GM19035 (cell line): ENCODE results near the gene PACSIN2.

Experiments
- ATAC-seq: cut with Tn5 transposase; IDR thresholded peaks from one replicate; pipeline ENCODE4 v1.9.1; 2021; ENCODE audit not compliant: unreplicated experiment

Gene PACSIN2

DNA sequence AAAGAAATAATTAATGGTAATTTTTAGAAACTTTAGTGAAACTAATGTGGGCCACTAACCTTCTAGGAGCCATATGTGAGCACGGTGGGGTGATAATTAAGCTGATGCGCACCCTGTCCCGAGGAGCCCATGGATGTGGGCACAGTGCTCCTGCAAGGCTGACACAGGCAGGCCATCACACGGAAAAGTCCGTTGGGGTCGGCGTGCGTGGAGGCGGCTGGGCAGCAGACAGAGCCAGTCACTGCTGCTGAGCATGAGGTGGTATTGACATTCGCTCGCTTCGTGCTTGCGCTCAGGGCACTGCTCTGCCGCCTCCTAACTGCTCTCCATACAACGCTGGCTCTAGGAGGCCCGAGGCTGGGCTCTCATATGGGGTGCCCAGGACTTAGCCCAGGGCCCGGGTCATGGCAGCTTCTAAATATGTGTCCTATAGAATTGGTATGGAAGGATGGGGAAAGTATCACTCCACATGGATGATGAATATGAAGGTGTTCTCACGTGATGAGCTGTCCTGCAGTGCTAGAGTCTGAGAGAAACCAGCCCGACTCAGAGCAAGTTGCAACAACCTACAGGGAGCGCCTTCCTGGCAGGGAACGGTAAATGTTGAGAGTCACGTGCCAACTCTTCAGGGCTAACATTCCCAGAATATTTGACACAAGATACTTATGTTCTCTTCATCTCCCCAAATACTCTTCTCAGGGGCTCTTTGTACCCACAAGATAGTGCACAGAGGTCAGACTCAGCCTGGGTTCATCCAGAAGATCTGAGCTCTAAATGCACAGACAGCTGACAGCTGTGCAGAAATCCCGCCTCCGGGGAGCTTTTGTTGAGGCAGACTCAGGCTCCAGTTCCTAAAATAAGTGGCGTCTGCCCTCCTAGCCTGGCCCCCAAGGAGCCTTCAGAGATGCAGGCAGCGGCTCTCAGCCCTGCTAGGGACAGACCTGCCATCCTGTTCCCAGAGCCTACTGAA lies 107.3 kb downstream of the PACSIN2 start:
- ATAC-seq: no peak

DNA sequence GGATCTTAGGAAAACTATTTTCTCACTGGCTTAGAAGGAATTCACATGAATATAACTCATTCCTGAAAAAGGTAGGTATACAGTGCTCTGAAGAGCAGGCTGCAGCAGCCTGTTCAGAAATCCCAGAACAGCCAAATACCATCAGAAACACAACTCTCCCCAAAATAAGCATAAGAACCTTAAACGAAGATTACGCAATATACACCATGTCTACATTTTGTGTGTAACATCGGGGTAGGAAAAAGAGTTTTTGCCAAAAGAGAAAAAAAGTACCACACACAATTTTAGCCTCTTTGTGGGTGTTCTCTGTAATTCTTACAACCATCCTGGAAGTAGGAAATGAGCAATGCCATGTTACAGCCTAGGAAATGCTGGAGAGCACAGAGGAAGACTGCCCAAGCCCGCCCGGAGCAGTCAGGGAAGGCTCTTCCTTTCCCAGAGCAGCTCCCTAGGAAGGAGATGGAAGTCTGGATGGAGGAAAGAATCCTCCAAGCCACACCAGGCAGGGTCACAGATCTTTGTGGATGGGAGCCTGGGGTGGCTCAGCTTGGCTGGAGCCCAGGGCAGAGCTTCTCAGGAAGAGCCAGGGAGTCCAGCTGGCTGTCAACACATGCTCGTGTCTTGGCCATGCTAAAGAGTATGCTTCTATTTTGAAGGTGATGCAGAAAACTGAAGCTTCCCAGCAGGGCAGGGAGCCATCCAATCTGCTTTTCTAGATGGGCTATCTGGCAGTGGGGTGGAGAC lies 108.2 kb downstream of the PACSIN2 start:
- ATAC-seq: no peak

DNA sequence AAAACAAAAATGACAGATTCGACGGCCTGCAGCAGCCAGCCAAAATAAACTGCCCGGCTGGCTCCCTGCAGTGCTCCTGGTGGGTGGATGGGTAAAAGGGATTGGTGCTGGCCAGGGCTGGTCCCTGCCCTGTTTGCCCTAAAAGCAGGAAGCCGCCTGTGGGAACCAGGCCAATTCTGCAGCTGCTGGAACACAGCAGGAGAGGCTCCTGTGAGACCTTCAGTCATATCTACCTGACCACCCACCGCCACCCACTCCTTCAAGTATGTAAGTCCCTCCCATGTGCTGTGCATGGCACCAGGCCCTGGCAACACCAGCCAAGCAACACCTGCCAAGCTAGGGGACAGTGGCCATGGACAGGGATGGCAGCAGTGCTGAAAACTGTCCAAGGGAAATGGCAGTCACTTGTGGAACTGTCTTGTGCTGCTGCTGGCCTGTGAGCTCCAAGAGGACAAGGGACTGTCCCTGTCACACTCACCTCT lies 109.2 kb downstream of the PACSIN2 start:
- no peak for ATAC-seq

DNA sequence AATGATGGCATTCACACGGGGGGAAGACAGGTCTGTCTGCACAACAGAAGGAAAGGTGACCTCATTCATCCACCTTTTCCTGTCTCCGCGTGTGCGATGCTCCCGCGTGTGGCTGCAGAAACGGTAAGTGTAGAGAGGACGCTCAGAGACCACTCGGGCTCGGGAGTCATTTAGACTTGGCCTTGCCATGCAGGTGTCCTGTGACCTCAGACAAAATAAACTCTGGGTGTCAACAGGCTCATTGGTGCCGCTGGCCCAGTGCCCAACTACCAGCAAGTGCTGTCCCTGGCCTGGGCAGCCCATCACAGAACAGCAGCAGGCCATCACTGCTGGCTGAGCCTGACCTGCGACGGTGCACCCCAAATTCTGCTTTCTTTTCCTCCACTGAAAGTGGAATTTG lies 109.7 kb downstream of the PACSIN2 start:
- no peak for ATAC-seq

DNA sequence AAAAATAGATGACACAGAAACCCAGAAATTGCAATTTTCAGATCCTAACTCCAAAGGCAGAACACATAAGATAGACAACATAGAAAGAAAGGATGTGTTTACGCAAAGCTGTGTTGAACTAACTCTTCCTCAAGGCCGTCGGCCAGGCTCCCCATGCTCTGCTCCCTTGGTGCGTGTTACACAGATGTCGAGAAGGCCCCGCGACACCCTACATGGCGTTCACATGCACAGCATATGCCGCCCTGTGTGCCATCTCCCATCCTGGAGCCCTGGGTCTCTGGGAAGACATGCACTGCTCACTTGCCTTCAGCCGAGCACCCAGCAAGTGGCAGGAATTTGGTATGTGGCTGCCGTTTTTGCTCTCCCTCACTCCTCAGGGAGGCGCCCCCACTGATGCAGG lies 110.9 kb downstream of the PACSIN2 start:
- ATAC-seq: no peak

DNA sequence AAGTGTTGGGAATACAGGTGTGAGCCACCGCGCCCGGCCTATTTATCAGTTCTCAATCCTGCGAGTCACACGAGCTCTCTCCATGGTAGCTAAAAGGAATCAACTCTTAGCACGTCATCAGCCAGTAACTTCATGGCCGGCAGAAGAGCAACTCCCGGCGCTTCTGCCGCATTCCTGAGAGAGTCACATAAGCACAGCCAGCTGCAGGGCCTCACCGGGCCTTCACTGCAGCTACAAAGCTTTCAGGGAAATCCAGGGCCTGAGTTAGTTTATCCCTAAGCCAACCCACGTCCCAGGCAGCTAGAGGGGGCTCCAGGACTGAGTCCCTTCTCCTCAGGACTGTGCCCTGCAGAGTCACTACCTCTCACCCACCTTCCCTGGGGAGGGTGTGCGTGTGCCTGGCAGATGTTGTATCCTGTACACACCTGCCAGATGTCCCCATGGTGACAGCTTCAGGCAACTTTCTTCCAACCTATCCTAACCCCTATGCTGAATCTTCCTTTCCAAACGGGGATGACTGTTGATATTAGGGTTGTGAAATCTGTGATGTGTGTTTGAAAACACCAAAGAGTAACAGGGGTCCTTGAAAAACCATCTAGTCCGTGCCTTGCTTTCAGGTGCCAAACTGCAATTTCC lies 112.0 kb downstream of the PACSIN2 start:
- ATAC-seq: no peak

DNA sequence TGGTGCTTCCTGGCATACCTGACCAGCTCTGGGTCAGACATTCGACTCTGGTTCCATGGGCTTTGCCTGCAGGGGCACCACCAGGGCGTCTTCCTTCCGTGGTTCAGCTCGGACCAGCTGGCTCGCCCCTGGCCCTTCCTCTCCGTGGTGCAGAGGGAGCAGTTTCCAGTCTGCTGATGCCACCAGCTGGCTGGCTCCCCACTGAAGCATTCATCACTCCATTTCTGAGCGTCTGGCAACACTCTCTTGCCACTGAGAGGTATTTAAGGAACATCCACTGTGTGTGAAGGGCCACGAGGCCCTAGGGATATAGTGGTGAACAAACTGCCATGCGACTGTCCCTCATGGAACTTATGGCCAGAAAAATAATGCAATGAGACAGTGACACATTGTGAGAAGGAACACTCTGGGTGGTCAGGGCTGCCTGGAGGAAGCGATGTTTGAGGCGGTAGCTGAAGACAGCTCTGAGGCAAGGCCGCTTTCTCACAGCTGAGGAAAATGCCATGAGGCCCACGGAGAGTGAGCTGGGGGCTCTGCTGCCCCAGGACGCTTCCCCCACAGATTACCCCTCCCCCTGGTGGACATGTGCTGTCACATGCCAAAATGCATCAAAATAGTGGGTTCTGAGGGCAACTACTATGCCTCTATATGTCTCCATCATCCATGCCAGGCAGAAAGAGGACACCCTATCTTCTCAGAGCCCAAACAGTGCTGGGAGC lies 113.0 kb downstream of the PACSIN2 start:
- no peak for ATAC-seq

DNA sequence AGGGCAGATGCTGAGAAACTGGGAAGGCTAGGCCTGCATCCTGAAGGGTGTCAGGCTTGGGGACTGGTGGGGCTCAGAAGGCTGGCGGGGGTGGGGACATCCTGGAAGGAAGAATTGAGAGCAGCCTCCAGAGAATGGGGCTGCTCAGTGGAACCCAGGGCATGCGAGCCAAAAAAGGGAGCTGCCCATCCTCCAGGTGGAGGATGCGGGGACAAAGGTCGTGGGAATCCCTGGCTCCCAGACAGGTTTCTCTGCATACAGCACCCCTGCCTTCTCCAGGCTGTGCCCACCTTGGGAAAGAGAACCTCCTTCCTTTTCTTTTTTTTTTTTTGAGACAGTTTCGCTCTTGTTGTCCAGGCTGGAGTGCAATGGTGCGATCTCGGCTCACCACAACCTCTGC lies 117.0 kb downstream of the PACSIN2 start:
- ATAC-seq: no peak

DNA sequence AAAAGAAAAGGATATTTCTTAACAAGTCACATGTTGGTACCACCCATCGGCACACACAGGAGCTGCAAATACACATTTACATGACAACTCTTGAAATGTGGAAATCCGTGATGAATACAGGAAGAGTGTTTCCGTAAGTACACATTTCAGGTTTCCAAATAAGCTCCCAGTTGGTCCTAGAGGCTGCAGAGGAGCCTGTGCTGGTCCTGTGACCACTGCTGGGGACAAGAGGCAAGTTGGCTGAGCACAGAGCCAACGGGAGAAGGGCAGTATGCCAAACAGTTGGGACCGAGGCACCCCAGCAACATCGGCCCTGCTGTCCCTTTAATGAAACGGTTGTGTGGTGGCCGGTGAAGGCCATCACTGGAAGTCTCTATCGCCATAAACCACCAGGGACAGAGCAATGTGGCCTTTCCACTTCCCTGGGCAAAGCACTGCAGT lies 119.4 kb downstream of the PACSIN2 start:
- no peak for ATAC-seq

DNA sequence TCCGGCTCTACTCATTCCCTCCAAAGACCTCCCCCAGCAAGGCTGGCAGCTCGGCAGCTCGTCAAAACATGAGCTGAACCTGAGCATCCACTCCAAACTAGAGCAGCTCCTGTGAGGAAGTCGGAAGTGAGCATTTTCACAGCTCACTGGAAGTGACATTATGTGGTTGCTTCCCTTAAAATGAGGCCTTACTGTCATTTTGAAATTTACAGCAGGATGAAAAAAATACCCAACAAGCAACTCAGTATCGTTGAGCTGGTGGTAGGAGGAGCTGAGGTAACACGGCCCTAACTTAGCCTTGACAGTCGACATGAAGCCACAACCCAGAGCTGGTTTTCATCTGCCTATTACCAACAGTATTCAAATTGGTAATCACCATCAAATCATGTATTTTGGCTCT lies 119.9 kb downstream of the PACSIN2 start:
- no peak for ATAC-seq

DNA sequence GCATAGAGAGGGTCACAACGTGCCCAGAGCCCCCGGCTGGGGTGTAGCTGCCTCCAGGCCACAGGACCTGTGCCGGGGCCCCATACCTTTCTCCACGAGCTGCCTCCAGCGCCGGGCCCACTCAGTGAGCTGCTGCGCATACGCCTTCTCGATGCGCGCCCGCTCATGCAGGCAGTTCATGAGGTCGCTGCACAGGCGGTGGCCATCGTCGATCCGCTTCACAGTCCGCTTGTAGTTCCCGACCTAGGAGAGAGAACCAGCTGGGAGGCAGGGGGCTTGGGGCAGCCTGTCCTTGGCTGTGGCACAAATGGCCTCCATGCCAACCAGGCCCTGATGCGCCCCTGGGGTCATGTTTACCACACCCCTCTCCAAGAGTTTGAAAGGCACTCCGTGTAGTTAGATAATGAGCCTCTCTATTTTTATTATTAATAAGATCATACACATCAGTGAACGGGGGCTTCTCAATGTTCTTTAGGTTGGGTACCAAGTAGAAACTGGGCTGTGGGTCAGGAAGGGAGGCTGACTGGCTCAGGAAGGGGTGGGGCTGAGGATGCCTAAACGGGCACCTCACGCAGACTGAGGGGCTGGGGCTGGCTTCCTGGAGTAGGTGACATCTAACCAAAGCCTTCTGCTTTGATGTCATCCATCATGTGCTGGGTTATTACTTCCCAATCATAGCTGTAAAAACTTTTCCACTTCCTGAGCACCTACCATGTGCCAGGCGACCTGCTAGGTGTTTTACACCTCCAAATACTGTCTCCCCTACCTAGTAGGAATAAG lies 121.4 kb downstream of the PACSIN2 start:
- ATAC-seq: no peak

DNA sequence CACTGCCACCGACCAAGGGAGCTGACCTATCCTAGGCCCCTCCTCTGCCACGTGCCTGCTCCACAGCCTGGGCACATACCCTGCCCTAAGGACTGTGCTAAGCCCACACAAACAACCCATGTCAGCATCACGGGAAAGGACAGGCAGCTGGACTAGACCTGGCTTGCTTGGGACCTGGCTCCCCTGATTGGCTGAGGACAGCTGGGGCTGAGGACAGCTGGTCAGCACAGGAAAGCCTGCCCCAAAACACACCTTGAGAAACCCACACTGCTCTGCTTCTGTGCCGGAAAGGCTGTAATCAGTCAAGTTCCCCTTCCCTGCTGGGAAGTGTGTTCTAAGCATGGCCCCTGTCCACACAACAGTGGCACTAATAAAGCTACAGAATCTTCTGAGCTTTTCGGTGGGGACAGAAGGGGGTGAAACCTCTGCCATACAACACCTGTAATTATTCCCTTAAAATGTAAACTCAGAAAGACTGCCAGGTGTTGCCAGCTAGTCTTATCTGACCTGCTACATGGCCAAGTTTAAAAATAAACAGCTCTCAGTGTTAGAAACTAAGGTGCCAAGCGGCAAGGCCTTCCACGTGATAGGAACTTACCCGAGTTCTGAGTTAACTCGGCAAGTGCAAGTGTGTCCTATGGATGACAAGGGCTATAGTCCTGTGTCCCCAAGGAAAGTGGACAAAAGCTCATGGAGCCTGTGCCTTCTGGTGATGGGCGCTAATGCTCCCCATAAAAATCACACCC lies 122.2 kb downstream of the PACSIN2 start:
- ATAC-seq: no peak

DNA sequence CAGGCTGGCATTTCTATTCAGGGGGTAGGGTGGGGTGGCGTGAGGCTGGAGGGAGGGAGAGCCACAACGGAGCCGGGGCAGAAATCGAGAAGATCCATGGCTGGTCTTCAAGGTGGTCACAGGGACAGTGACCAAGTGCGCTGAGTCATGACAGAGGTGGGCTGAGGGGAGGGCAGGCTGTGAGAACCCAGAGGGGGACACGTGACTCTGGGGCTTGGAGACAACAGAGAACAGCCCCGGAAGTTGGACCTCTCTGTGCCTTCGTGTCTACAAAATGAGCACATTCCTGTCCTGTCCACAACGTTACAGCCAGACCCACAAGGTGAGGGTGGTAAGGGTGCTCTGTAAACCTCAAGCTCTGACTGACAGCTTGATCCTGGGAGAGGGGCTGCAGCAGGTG lies 122.8 kb downstream of the PACSIN2 start:
- no peak for ATAC-seq

DNA sequence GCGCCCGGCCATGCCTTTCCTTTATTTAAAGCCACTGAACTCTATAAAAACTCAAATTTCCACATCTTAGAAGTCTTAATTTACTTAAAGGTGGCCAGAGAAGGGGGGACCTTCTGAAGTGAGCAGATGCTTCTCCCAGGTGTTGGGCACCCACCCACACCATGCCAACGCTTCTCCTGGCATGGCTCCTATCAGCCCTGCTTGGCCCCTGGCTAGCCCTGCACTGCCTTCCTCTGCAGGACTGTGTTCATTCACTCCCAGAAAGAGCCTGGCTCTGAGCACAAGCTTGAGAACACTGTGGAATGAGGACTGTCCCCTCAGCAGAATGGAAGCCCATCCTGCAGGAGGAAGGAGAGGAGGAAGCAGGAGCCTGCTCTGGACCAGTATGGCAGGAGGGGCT lies 123.3 kb downstream of the PACSIN2 start:
- no peak for ATAC-seq

DNA sequence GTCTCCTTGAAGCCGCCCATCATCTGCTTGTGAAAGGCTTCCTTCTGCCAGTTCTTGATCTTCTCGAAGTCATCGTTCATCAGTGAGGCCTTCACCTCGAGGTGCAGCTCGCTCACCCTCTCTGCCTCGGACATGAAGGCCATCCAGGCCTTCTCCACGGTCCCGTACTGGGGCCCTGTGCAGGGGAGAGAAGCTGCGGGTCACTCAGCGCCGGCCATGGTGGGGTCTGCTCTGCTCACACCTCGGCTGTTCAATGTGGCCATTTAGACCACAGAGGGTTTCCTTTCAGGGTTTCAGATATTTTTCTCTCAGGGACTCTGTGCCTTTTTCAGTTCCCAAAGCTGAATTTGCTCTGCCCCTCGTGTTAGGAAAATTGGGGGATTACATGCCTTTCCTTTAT lies 123.9 kb downstream of the PACSIN2 start:
- no peak for ATAC-seq

DNA sequence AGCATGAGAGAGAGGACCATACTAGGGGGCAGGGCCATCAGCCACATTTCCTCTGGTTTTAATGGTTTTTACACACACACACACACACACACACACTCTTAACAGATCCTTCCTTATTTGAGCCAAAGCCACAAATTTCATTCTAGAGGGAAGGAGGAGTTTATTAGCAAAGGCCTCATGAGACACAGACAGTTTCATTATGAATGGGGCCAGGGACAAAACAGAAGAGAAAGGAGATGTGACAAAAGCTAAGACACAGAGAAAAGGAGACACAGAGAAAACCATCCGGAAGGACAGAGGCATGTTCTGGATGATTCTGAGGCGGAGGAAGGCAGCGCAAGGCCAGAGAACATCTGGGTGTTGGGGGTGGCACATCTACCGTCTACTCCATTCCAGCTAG lies 125.6 kb downstream of the PACSIN2 start:
- no peak for ATAC-seq

DNA sequence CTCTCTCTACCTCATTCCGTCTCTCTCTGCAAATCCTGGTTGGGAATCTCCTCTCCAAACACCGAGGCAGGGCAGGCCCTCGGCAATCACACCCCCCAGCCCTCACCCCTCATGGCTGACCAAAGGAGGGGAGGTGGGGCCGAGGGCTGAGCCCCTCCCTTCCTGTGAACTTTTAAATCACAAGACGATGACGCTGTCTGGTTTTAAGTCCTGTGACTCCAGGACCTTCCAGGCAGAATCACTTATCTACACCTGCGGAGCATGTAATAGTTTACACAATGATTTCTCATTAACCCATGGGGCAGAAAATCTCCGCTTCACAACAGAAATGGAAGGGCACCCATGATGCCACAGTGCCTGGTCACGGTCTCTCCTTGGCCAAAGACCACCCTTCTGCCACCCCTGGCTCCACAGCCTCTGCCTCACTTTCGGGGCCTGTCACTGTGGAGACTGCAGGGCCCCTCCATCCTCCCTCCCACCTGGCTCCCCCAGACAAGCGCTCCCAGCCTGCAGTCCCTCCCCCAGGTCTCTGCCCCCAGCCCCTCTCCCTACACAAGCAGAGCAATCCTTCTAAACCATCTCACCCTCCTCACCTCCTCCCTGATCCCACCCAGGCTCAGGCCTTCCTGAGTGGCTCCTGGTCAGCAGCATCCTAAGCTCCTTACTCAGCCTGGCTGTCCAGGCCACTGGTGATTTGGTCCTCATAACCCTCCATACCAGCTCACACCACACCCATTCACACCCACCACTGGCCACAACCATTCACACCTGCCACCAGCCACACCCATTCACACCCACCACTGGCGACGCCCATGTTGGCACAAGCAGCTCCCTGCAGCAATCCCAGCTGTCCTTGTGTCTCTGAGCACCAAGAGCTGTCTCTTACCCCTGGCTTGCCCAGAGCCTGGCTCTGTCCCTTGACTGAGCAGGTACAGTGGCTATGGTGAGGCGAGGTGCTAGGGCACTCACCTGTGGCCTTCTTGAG lies 127.1 kb downstream of the PACSIN2 start:
- no peak for ATAC-seq

DNA sequence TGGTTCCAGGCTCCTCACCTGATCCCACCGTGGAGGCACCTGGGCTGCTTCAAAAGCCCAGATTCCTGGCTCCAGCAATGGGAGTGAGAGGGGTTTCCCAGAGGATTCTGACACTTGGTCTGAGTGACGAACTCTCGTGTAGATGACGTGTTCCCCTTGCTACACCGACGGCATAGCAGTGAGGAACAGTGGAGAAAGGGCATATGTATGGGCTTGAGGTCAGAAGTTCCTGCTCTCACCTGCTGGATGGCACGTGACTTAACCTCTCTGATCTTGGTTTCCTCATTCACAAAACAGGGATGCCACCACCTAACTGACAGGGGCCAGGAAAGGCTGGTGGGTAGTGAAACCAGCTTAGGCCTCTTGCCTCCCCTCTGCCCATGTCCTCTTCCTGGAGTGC lies 127.8 kb downstream of the PACSIN2 start:
- ATAC-seq: no peak
